OCI-LY1 (cell line): ENCODE measurements around the gene FBRSL1.

Experiments used
- EZH2 ChIP-seq: fragments of 200-600 bp; sonication (generic), shearing (Covaris generic); IDR thresholded peaks from 2 replicates; pipeline ENCODE4 v1.8.0; 2017; ENCODE audit warnings: borderline replicate concordance, mixed run types, mild to moderate bottlenecking, antibody characterized with exemption, low read length, moderate library complexity, mixed read lengths
- TF ChIP-seq, protein P1 (sequence below): fragments of 200-600 bp; sonication (generic), shearing (Covaris generic); IDR thresholded peaks from 2 replicates; pipeline ENCODE4 v1.5.1; 2017; ENCODE audit warnings: mild to moderate bottlenecking, antibody characterized with exemption, low read length, moderate library complexity, mixed read lengths

DNA sequence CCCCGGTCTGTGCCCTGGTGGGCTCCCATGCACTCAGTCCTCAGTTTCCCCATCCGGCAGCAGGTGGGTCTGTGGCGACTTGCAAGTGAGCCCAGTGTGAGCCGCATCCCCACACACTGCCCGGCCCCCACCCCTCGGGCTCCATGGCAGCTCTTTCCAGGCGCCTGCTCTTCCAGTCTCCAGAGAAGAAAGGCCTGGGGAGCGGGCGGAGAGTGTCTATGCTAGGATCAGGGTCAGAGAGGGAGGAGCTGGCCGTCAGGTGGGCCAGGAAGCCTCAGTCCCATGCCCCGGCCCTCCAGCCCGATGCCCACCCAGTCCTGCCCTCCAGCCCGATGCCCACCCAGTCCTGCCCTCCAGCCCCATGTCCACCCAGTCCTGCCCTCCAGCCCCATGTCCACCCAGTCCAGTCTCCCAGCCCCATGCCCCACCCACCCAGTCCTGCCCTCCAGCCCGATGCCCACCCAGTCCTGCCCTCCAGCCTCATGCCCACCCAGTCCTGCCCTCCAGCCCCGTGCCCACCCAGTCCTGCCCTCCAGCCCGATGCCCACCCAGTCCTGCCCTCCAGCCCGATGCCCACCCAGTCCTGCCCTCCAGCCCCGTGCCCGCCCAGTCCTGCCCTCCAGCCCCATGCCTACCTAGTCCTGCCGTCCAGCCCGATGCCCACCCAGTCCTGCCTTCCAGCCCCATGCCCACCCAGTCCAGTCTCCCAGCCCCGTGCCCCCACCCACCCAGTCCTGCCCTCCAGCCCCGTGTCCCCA is 49.2 kb downstream of the FBRSL1 start:
- TF ChIP-seq, protein P1, sequence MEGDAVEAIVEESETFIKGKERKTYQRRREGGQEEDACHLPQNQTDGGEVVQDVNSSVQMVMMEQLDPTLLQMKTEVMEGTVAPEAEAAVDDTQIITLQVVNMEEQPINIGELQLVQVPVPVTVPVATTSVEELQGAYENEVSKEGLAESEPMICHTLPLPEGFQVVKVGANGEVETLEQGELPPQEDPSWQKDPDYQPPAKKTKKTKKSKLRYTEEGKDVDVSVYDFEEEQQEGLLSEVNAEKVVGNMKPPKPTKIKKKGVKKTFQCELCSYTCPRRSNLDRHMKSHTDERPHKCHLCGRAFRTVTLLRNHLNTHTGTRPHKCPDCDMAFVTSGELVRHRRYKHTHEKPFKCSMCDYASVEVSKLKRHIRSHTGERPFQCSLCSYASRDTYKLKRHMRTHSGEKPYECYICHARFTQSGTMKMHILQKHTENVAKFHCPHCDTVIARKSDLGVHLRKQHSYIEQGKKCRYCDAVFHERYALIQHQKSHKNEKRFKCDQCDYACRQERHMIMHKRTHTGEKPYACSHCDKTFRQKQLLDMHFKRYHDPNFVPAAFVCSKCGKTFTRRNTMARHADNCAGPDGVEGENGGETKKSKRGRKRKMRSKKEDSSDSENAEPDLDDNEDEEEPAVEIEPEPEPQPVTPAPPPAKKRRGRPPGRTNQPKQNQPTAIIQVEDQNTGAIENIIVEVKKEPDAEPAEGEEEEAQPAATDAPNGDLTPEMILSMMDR: no peak
- TF ChIP-seq EZH2: no peak
